HG03565 (cell line): Measurements from ENCODE around the gene SLC22A31.
"Not testable (repeated sequence)": the region's sequence is repeated elsewhere in the genome, so short reads cannot be mapped to it uniquely, and the experiment has no call there.

Experiments used
- ATAC-seq: cut with Tn5 transposase; IDR thresholded peaks from one replicate; pipeline ENCODE4 v1.9.1; 2021; ENCODE audit warnings: mild to moderate bottlenecking, moderate library complexity; ENCODE audit not compliant: unreplicated experiment

SLC22A31 gene

DNA sequence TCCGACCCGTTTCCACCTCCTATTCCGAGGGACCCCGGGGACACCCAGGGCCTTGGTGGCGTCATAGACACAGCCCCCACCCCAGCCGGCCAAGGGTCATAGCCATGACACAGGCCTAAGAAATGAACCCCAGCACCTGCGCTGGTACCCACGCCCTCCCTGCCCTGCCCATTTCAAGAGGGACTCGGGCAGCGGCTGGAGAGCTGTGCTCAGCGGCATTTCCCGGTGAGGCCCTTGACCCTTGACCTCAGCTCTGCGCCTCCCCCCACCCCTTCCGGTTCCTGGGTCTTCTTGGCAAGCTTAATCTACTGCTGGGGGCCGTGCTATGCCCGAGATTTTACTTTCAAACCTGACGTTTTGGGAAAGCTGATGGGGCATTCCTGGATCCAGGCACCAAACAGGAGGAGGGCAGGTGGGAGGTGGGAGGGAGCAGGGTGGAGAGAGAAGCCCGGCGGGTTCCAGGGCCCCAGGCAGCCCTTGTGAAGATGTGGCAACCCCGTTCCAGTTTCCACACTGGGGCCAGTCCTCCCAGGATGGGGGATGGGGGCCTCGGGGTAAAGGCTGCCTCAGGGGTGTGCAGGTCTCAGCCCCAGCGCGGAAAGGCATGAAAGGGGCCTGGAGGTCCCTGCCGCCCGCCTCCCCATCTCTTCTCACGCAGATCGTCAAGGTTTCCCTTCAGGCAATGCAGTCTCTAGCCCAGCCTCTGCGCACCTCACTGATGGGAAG lies at the start of gene SLC22A31:
SLC22A31 (minus strand) TSS at position 414 of the 726 bp plus-strand sequence; CDS start at position 378, 36 bp downstream.
- no peak for ATAC-seq

DNA sequence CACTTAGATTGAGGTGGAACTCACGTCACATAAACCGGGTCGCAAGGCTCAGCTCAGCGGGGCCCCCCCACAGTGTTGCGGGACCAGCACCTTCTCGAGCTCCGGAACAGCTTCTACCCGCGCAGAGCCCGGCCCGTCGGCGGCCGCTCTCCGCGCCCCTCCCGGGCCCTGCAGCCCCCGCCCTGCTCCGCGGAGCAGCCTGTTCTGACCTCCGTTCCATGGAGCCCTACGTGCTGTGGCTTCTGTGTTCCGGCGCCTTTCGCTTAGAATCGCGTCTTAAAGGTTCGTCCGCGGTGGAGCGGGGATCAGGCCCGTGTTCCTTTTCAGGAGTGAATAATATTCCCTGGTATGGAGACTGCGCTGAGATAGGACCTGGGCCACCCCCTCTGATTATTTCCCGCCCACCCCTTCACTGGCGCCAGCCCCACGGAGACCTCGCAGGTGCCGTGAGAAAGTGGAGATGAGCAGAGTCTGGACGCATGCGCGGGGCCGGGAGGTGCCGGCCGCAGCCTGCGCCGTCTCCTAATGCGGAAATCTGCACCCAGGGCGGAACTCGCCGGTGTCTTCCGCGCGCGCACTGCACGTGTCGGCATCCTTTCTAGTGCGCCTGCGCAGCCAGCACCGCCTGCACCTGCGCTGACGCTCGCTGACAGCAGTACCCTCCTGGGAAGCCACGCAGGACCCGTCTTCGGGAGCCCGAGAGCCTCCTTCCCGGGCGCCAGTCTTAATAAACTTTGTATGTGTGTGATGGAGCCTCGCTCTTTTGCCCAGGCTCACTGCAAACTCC lies 48.1 kb upstream of the SLC22A31 start:
- no peak for ATAC-seq

DNA sequence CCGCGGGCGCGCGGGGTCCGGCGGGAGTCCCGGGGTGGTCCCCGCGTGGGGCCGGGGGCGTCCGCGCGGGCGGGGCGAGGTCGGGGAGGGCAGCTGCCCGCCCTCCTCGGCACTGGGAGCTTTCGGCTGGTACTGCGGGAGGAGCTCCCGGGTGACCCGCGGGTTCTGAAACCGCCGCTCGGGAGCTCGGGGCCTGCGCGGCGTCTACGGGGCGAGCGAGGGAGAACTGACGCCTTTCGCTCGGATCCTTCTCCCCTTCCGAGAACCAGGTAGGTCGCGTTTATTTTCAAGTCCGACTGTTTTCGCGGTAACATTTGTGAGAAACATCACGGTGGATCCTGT lies 47.4 kb upstream of the SLC22A31 start:
- ATAC-seq: peak; percentile 12

DNA sequence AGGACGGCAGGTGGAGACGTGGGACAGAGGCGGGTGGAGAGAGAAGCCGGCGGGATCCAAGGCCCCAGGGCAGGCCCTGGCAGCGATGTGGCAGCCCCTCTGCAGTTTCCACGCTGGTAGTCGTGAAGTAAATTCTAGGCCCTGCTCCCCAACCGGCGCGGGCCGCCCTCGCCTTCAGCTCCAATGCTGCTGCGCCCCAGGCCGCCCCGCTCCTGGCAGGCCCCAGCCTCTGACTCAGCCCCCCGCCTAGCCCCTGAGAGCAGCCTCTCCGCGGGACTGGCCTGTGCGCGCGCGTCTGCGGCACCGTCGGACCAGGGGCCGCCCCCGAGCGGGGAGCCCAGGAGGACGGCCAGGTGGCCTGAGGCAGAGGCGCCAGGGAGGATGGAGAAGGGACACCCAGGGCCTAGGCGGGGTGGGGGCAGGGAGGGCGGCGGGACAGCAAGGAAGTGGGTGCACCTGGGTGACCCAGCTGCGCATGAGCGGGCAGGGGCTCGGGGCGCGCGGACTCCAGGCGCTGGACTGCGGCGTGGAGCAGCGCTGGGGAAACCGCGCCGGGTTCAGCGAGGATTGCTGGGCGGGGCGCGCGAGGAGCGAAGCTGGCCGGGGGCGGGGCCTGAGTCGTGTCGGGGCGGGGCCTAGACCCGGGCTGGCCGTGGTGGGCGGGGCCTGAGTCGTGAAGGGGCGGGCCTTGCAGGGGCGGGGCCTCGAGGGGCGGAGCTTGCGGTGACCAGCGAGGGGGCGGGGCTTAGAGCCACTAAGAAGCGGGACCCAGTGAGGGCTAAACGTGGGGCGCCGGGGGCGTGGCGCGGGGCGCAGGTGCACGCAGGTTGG lies 46.8 kb upstream of the SLC22A31 start:
- ATAC-seq: peak; percentile 50

- ATAC-seq: no peak
These were observed 46.1 kb upstream of the SLC22A31 start for GRCh38 chr16:89246383-89246902.

- ATAC-seq: no peak
These were observed 44.4 kb upstream of the SLC22A31 start for GRCh38 chr16:89244754-89245153.

DNA sequence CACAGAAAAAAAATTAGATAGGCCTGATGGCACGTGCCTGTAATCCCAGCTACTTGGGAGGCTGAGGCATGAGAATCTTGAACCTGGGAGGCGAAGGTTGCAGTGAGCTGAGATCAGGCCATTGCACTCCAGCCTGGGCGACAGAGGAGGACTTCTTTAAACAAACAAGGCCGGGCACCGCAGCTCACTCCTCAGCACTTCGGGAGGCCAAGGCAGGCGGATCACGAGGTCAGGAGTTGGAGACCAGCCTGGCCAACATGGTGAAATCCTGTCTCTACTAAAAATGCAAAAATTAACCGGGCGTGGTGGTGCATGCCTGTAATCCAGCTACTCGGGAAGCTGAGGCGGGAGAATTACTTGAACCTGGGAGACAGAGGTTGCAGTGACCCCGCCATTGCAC lies 43.9 kb upstream of the SLC22A31 start:
- not testable (repeated sequence) for ATAC-seq

GRCh38 chr16:89243664-89244063 lies 43.3 kb upstream of the SLC22A31 start:
- ATAC-seq: no peak

GRCh38 chr16:89242795-89243200 lies 42.5 kb upstream of the SLC22A31 start:
- no peak for ATAC-seq

DNA sequence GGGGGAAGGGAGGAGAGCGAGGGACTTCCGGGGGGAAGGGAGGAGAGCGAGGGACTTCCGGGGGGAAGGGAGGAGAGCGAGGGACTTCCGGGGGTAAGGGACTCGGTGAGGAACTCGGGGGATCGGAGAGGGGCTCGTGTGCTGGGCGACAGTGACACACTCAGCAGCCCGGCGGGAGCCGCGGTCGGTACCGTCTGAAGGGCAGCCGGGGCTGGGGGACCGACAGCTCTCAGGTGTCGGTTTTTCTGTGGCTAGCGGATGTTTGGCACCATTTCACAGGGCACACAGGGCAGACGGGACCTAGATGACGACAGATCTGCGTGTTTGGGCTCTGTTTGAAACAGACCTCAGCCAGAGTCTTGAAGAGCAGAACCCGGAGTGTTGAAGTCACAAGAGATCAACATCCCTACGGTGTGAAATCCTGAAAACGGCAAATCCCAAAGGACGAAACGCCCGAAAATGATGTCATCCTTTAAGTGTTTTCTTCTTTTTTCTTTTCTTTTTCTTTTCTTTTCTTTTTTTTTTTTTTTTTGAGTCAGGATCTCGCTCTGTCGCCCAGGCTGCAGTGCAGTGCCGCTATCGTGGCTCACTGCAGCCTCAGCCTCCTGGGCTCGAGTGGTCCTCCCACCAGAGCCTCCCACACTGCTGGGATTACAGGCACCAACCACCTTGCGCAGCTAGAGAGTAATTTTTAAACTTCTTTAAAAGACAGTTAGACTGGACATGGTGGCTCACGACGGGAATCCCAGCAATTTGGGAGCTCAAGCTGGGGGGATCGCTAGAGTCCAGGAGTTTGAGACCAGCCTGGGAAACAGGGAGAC lies 41.1 kb upstream of the SLC22A31 start:
- peak; percentile 47 for ATAC-seq

GRCh38 chr16:89237733-89238132 lies 37.4 kb upstream of the SLC22A31 start:
- ATAC-seq: no peak

GRCh38 chr16:89233678-89234490 lies 33.5 kb upstream of the SLC22A31 start:
- no peak for ATAC-seq

DNA sequence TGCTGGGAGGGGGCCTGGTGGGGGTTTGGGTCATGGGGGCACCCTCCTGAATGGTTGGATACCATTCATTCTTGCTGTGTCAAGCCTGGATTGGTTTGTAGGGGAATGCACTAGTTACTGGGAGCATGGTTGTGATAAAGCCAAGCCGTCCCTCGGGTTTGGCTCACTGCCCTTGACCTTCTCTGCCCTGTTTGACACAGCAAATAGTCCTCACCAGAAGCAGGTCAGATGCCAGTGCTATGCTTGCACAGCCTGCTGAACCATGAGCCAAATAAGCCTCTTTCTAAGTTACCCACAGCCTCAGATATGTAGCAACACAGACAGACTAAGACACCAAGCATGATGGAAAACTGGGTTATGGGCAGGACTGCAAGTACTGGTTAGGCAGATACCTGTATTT lies 31.8 kb upstream of the SLC22A31 start:
- no peak for ATAC-seq

DNA sequence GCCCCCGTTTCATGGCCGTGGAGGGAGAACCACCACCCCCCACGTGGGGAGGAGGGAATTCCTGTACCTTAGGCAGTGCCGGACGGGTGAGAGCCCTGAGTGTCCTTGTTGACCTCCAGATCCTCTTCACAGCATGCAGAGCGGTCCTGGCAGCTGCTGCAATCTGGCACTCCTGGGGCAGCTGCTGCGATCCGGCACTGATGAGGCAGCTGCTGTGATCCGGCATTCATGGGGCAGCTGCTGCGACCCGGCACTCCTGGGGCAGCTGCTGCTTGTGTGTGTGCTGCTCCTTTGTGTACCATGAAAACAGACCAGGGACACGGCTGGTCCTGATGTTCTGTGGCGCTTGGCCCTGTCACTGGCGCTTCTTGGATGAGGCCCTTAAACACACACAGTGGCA lies 29.9 kb upstream of the SLC22A31 start:
- ATAC-seq: no peak

- ATAC-seq: no peak
These were observed 24.3 kb upstream of the SLC22A31 start for GRCh38 chr16:89224665-89225064.

DNA sequence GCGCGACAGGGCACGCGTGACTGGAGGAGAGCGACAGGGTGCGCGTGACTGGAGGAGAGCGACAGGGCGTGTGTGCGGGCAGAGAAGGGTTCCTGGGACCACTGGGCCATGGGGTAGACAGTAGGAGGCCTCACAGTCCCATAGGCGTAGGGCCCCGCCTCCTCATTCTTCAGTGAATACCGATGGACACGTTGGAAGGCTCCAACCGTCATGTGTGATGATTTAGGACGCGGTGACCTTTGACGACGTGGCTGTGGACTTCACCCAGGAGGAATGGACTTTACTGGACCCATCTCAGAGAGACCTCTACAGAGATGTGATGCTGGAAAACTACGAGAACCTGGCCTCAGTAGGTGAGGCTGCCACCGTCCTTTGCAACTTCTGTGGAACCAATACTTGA lies 22.6 kb upstream of the SLC22A31 start:
- ATAC-seq: no peak

DNA sequence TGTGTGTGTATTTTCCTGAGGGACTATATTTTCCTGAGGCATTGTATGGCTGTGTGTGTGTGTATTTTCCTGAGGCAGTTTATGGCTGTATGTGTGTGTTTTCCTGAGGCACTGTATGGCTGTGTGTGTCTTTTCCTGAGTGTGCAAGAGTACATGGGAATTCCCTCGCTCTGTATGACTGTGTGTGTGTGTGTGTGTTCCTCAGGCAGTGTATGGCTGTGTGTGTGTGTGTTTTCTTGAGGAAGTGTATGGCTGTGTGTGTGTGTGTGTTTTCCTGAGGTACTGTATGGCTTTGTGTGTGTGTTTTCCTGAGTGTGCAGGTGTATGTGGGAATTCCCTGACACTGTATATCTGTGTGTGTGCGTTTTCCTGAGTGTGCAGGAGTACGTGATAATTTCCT lies 21.3 kb upstream of the SLC22A31 start:
- ATAC-seq: no peak

GRCh38 chr16:89219365-89219764 lies 19.0 kb upstream of the SLC22A31 start:
- ATAC-seq: no peak

DNA sequence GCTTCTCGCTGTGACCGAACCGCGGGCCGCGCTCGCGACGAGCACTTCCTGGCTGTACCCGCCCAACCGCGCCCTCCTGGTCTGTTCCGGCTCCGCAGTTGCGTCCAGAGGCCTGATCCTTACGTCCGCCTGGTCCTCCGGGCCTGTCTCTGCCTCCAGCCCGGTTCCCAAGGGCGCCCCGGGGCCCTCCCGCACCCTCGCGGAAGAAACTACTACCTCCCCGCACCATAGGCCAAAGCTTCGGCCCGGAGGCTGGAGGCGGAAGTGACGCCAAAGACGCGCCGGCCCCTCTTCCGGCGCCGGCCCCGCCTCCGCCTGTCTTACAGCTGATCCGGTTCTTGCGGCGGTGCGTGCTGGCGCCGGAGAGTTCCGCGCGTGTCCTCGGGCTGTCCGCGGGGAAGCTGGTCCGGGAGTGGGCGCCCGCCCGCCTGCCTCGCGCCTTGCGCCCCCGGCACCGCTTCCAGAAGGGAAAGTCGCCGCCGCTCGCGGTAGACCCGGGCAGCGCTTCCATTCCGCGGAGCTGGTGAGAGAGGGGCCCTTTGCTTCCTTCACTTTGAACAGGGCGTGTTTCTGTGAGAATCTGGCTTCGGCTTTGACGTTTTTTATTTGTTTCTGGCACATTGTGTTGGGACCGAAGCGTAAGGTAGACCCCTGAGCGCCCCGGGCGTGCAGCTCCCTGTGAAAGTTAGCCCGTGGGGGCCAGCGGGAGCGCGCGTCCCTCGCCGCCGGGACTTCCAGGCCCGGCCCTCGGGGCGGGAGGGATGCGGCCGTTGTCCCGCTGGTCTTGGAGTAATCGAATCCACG lies 17.3 kb upstream of the SLC22A31 start, which contains the start of gene ZNF778:
ZNF778 (plus strand) TSS at position 316 of the 804 bp plus-strand sequence. CDS start 3,425 bp downstream, outside the sequence.
- ATAC-seq: peak; percentile 71
